Lung (tissue), 12 donors: ENCODE results near the gene ARRDC1. TPM values are rescaled to one million over a fixed set of nuclear protein-coding genes. Genes with fewer than 3 reads are reported as not detected.
"Not testable (repeated sequence)": the region's sequence is repeated elsewhere in the genome, so short reads cannot be mapped to it uniquely, and the experiment has no call there.

Experiments
- ATAC-seq: fragments of 200-7000 bp; cut with Tn5 transposase; one replicate; pipeline ENCODE4 v1.9.1; 2020; ENCODE audit warnings: moderate number of reproducible peaks; ENCODE audit not compliant: insufficient read depth, low FRiP score
- DNase-seq, 3 donors: peaks; one replicate each; pipeline ENCODE4 v3.0.0-alpha.2; 2013 to 2017
- H3K27ac ChIP-seq, 2 donors: one replicate each; pipeline ENCODE4 v1.5.1; 2013; ENCODE audit warnings: mild to moderate bottlenecking in 2 of 2, moderate library complexity in 2 of 2, control low read depth in 1 of 2, inconsistent platforms in 1 of 2, low read depth in 1 of 2, low read length in 1 of 2
- H3K27me3 ChIP-seq, 3 donors: one replicate each; pipeline ENCODE4 v1.5.1; 2013; ENCODE audit warnings: low read length in 2 of 3; ENCODE audit not compliant: control insufficient read depth in 3 of 3, insufficient read depth in 3 of 3
- H3K36me3 ChIP-seq, 4 donors: one replicate each; pipeline ENCODE4 v1.5.1; 2013; ENCODE audit warnings: low read length in 4 of 4, mild to moderate bottlenecking in 1 of 4, moderate library complexity in 1 of 4; ENCODE audit not compliant: control insufficient read depth in 4 of 4, insufficient read depth in 4 of 4
- H3K4me1 ChIP-seq, 5 donors: one replicate each; pipeline ENCODE4 v1.5.1; 2013; ENCODE audit warnings: low read length in 5 of 5, mild to moderate bottlenecking in 2 of 5, moderate library complexity in 1 of 5; ENCODE audit not compliant: control insufficient read depth in 5 of 5, insufficient read depth in 5 of 5
- H3K4me3 ChIP-seq: one replicate; pipeline ENCODE4 v1.5.1; 2013; ENCODE audit warnings: mild to moderate bottlenecking, control low read depth, moderate library complexity
- H3K9ac ChIP-seq, 2 donors: one replicate each; pipeline ENCODE4 v1.5.1; 2013; ENCODE audit warnings: low read length in 2 of 2, control low read depth in 1 of 2; ENCODE audit not compliant: insufficient read depth in 1 of 2
- H3K9me3 ChIP-seq, 4 donors: one replicate each; pipeline ENCODE4 v1.5.1; 2013; ENCODE audit warnings: low read length in 3 of 4, mild to moderate bottlenecking in 1 of 4, moderate library complexity in 1 of 4; ENCODE audit not compliant: control insufficient read depth in 4 of 4, insufficient read depth in 3 of 4
- WGBS, 2 donors: extraction: QIAGEN DNeasy Blood & Tissue Kit; methylation state at CpG; one replicate each; pipeline ENCODE4 v1.1.7; 2013; 5-methylcytosine and 5-hydroxymethylcytosine counted together
- polyA plus RNA-seq, 2 donors: library from polyadenylated mRNA; stranded (reverse); fragments of 200-250 nt; gene quantifications; one replicate each; pipeline ENCODE4 v1.2.1, GENCODE V29; 2013
- total RNA-seq, 2 donors: library from RNA; depleted of rRNA in 1 of 2; stranded (reverse); fragments of >200 nt in 1 of 2; gene quantifications; one replicate each; pipeline ENCODE4 v1.2.1, GENCODE V29; 2014 to 2021
- TF ChIP-seq, protein P1 (sequence below): IDR thresholded peaks from 2 replicates; pipeline ENCODE4 v1.5.1; 2012; ENCODE audit warnings: mild to moderate bottlenecking; ENCODE audit errors: control extremely low read depth, extremely low read depth
- donor health status: control.
- donor health status: control.
- donor health status: Bipolar disorder and iron deficiency.
- donor health status: healthy.
- donor health status: DM: yes; HTN: yes; CAD: no.

ARRDC1 gene
- total and polyA plus RNA-seq, 4 donors, result 57.4 to 137 (median 94.6) TPM

DNA sequence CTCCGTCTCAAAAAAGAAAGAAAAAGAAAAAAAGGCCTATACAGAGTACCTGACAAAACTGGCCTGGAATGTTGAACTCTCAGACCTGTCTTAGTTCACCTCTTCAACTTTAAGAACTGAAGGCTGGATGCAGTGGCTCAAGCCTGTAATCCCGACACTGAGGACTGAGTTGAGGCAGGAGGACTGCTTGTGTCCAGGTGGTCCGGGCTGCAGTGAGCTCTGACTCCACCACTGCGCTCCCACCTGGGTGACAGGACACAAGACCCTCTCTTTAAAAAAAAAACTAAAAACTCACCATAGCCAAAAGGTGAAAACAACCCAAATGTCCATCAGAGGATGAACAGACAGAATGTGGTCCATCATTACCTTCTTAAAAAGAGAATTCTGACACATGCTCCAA lies 47.4 kb upstream of the ARRDC1 start:
- no peak for DNase-seq
- TF ChIP-seq, protein P1, sequence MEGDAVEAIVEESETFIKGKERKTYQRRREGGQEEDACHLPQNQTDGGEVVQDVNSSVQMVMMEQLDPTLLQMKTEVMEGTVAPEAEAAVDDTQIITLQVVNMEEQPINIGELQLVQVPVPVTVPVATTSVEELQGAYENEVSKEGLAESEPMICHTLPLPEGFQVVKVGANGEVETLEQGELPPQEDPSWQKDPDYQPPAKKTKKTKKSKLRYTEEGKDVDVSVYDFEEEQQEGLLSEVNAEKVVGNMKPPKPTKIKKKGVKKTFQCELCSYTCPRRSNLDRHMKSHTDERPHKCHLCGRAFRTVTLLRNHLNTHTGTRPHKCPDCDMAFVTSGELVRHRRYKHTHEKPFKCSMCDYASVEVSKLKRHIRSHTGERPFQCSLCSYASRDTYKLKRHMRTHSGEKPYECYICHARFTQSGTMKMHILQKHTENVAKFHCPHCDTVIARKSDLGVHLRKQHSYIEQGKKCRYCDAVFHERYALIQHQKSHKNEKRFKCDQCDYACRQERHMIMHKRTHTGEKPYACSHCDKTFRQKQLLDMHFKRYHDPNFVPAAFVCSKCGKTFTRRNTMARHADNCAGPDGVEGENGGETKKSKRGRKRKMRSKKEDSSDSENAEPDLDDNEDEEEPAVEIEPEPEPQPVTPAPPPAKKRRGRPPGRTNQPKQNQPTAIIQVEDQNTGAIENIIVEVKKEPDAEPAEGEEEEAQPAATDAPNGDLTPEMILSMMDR, result no peak
- Histone ChIP-seq H3K27ac (no peak overlapping the region), H3K4me1 (no peaks in the 10 kb centered on the region), H3K27me3 (no peaks in the 10 kb centered on the region), H3K4me3 (no peak overlapping the region), H3K9me3 (no peaks in the 10 kb centered on the region), H3K36me3 (peaks cover 3 to 27% (median 11%) of the 10 kb centered on the region in 4 donors), H3K9ac (no peak overlapping the region)
- WGBS, 2 donors, result 97 to 100% methylated on average over 4 of the region's 4 CpGs
- ATAC-seq, result no peak

GRCh38 chr9:137564134-137564533 lies 41.4 kb upstream of the ARRDC1 start:
- ATAC-seq, result no peak
- Histone ChIP-seq H3K9me3 (peaks cover 0 to 2% (median 0%) of the 10 kb centered on the region in 4 donors), H3K27me3 (no peaks in the 10 kb centered on the region)

DNA sequence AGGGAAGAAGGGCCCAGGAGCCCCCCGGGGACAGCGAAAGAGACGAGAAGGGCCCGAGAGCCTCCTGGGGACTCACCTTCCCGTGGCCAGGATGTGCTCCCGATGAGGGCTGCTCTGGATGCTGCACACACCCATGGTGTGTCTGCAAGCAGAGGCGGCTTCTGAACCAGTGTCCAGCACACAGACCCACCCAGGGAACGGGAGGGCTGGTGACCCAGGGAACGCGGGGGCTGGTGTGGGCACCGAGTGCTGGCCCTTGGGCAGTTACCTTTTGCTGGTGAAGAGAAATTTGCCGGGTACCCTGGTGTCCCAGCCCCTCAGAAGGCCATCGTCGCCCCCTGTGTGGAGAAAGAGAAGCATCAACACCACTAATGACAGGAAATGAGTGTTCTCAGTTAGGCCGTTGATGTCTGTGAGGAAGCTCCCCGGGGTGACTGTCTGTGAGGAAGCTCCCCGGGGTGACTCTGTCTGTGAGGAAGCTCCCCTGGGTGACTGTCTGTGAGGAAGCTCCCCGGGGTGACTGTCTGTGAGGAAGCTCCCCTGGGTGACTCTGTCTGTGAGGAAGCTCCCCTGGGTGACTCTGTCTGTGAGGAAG lies 40.6 kb upstream of the ARRDC1 start:
- 75 to 80% methylated on average over 17 to 18 of the region's 18 CpGs for WGBS, 2 donors
- TF ChIP-seq, protein P1, result no peak
- Histone ChIP-seq H3K4me3 (no peak overlapping the region), H3K36me3 (peaks cover 11 to 26% (median 16%) of the 10 kb centered on the region in 4 donors), H3K27ac (no peak overlapping the region), H3K27me3 (no peaks in the 10 kb centered on the region), H3K4me1 (no peaks in the 10 kb centered on the region), H3K9me3 (peaks cover 0 to 2% (median 0%) of the 10 kb centered on the region in 4 donors), H3K9ac (no peak overlapping the region)
- ATAC-seq (no peak), DNase-seq (no peak)

More at GRCh38 chr9:137564134-137564533, 41.4 kb upstream of the ARRDC1 start:
- Histone ChIP-seq H3K36me3 (peaks cover 11 to 26% (median 16%) of the 10 kb centered on the region in 4 donors), H3K9ac (no peak overlapping the region), H3K4me3 (no peak overlapping the region), H3K27ac (no peak overlapping the region), H3K4me1 (no peaks in the 10 kb centered on the region)
- no peak for DNase-seq
- WGBS, 2 donors, result 94 to 97% methylated on average over 9 to 10 of the region's 10 CpGs
- TF ChIP-seq, protein P1, result no peak

DNA sequence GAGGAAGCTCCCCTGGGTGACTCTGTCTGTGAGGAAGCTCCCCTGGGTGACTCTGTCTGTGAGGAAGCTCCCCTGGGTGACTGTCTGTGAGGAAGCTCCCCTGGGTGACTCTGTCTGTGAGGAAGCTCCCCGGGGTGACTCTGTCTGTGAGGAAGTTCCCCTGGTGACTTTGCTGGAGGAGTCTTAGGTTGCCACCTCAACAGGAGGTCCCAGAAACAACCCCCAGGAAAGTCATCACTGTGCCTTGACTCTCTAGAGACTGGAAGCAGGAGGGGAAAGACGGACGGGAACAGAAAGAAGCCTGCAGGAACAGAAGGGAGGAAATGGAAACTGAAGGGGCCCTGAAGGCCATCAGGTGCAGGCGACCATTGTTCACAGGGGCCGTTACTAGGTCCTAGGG lies 37.0 kb upstream of the ARRDC1 start:
- not testable (repeated sequence) for H3K9ac ChIP-seq, H3K4me3 ChIP-seq, H3K9me3 ChIP-seq, ATAC-seq, H3K4me1 ChIP-seq, H3K27me3 ChIP-seq, H3K27ac ChIP-seq, DNase-seq
- H3K36me3 ChIP-seq, result peaks cover 11 to 29% (median 22%) of the 10 kb centered on the region in 4 donors
- WGBS, 2 donors, result 87 to 88% methylated on average over 5 of the region's 5 CpGs
